Measurements from ENCODE around the gene SLC4A9.
A peak's percentile ranks its signal among the peaks of the same experiment; 100 is the strongest.

Gene SLC4A9

GRCh38 chr5:140344683-140345423 lies 15.1 kb upstream of the SLC4A9 start:
- no CpG with 5 or more reads among the region's 4 CpGs for WGBS, 2 donors (ENCODE audit: extremely low coverage in 2 of 2, insufficient read length in 2 of 2, insufficient replicate concordance in 1 of 2)
- Histone ChIP-seq H4K91ac (ENCODE audit: low read depth, low read length, poor library complexity) (no peak overlapping the region), H2BK12ac (ENCODE audit: low read length) (no peak overlapping the region), H3K14ac (ENCODE audit: low read length) (no peak overlapping the region), H3K23ac (ENCODE audit: low read depth, low read length, poor library complexity) (no peak overlapping the region), H3K4me3 (ENCODE audit: low read length in 2 of 2) (peak overlapping the region in 1 of 2 donors; percentile 10), H3K36me3 (replicated peaks in 1 of 2; ENCODE audit: control insufficient read depth in 2 of 2, insufficient read depth in 2 of 2, low read length in 2 of 2) (peaks cover 0 to 2% of the 10 kb centered on the region in 2 donors), H2BK15ac (ENCODE audit: low read length) (no peak overlapping the region), H3K18ac (ENCODE audit: low read length) (peak overlapping the region; percentile 51), H3K27me3 (ENCODE audit: control insufficient read depth in 3 of 3, insufficient read depth in 3 of 3, low read depth in 1 of 3, low read length in 3 of 3) (peaks cover 0 to 30% (median 0%) of the 10 kb centered on the region in 3 experiments), H3K4me1 (ENCODE audit: control insufficient read depth in 2 of 2, insufficient read depth in 1 of 2, low read depth in 1 of 2, low read length in 2 of 2) (peaks cover 0 to 8% of the 10 kb centered on the region in 2 donors), H2AFZ (ENCODE audit: low read length) (peak overlapping the region; percentile 99), H3K9ac (ENCODE audit: low read depth, low read length, poor library complexity) (no peak overlapping the region), H3K4me2 (ENCODE audit: insufficient read depth, low read length, poor library complexity, severe bottlenecking) (no peak overlapping the region), H4K8ac (ENCODE audit: low read depth, low read length) (no peak overlapping the region), H2BK5ac (ENCODE audit: low read length) (no peak overlapping the region), H2AK5ac (ENCODE audit: low read depth, low read length) (no peak overlapping the region), H3K4ac (ENCODE audit: low read length) (no peak overlapping the region), H3K9me3 (replicated peaks in 1 of 2; ENCODE audit: control insufficient read depth in 2 of 2, insufficient read depth in 1 of 2, low read depth in 1 of 2, low read length in 2 of 2) (no peaks in the 10 kb centered on the region), H3K79me1 (ENCODE audit: low read depth, low read length) (no peaks in the 10 kb centered on the region), H3K27ac (replicated peaks; ENCODE audit: low read length) (no peak overlapping the region), H2BK120ac (ENCODE audit: low read depth, low read length) (no peak overlapping the region)
- DNase-seq (ENCODE audit: low spot score): no peak

- no peak for DNase-seq (ENCODE audit: low spot score)
- Histone ChIP-seq H3K23ac (ENCODE audit: low read depth, low read length, poor library complexity) (peak overlapping the region; percentile 59), H3K9ac (ENCODE audit: low read depth, low read length, poor library complexity) (peak overlapping the region; percentile 90), H3K4ac (ENCODE audit: low read length) (no peak overlapping the region), H2BK120ac (ENCODE audit: low read depth, low read length) (no peak overlapping the region), H3K79me1 (ENCODE audit: low read depth, low read length) (no peaks in the 10 kb centered on the region), H2BK5ac (ENCODE audit: low read length) (no peak overlapping the region), H2BK12ac (ENCODE audit: low read length) (no peak overlapping the region), H3K4me1 (ENCODE audit: control insufficient read depth in 2 of 2, insufficient read depth in 1 of 2, low read depth in 1 of 2, low read length in 2 of 2) (peaks cover 0 to 8% of the 10 kb centered on the region in 2 donors), H3K27ac (replicated peaks; ENCODE audit: low read length) (peak overlapping the region; percentile 29), H3K4me3 (ENCODE audit: low read length in 2 of 2) (peak overlapping the region; percentile 69 to 89), H2AFZ (ENCODE audit: low read length) (peak overlapping the region; percentile 99), H2AK5ac (ENCODE audit: low read depth, low read length) (peak overlapping the region; percentile 36), H3K36me3 (replicated peaks in 1 of 2; ENCODE audit: control insufficient read depth in 2 of 2, insufficient read depth in 2 of 2, low read length in 2 of 2) (peaks cover 0 to 2% of the 10 kb centered on the region in 2 donors), H3K18ac (ENCODE audit: low read length) (peak overlapping the region; percentile 86), H3K9me3 (replicated peaks in 1 of 2; ENCODE audit: control insufficient read depth in 2 of 2, insufficient read depth in 1 of 2, low read depth in 1 of 2, low read length in 2 of 2) (no peaks in the 10 kb centered on the region), H4K8ac (ENCODE audit: low read depth, low read length) (no peak overlapping the region), H2BK15ac (ENCODE audit: low read length) (peak overlapping the region; percentile 18), H3K27me3 (ENCODE audit: control insufficient read depth in 3 of 3, insufficient read depth in 3 of 3, low read depth in 1 of 3, low read length in 3 of 3) (peaks cover 0 to 40% (median 0%) of the 10 kb centered on the region in 3 experiments), H3K4me2 (ENCODE audit: insufficient read depth, low read length, poor library complexity, severe bottlenecking) (peak overlapping the region; percentile 93), H4K91ac (ENCODE audit: low read depth, low read length, poor library complexity) (no peak overlapping the region), H3K14ac (ENCODE audit: low read length) (peak overlapping the region; percentile 87)
- WGBS, 2 donors (ENCODE audit: extremely low coverage in 2 of 2, insufficient read length in 2 of 2, insufficient replicate concordance in 1 of 2): no CpG with 5 or more reads among the region's 35 CpGs
These were observed 14.1 kb upstream of the SLC4A9 start for GRCh38 chr5:140345919-140346347.

- peak; percentile 89 for DNase-seq (ENCODE audit: low spot score)
- peak within 1 kb of the TSS; percentile 59 for H3K23ac ChIP-seq (ENCODE audit: low read depth, low read length, poor library complexity)
- H2BK5ac ChIP-seq (ENCODE audit: low read length): no peak within 1 kb of the TSS
- peaks cover 0 to 40% (median 0%) of the 10 kb centered on the region in 3 experiments for H3K27me3 ChIP-seq (ENCODE audit: control insufficient read depth in 3 of 3, insufficient read depth in 3 of 3, low read depth in 1 of 3, low read length in 3 of 3)
- peaks cover 0 to 8% of the 10 kb centered on the region in 2 donors for H3K4me1 ChIP-seq (ENCODE audit: control insufficient read depth in 2 of 2, insufficient read depth in 1 of 2, low read depth in 1 of 2, low read length in 2 of 2)
- peak within 1 kb of the TSS; percentile 93 for H3K4me2 ChIP-seq (ENCODE audit: insufficient read depth, low read length, poor library complexity, severe bottlenecking)
- H3K79me1 ChIP-seq (ENCODE audit: low read depth, low read length): no peaks in the 10 kb centered on the region
- H2BK120ac ChIP-seq (ENCODE audit: low read depth, low read length): no peak within 1 kb of the TSS
- H2BK15ac ChIP-seq (ENCODE audit: low read length): peak within 1 kb of the TSS; percentile 18
- H4K91ac ChIP-seq (ENCODE audit: low read depth, low read length, poor library complexity): no peak within 1 kb of the TSS
- H2AK5ac ChIP-seq (ENCODE audit: low read depth, low read length): peak within 1 kb of the TSS; percentile 36
- H3K27ac ChIP-seq (replicated peaks; ENCODE audit: low read length): peak within 1 kb of the TSS; percentile 29
- H4K8ac ChIP-seq (ENCODE audit: low read depth, low read length): no peak within 1 kb of the TSS
- peak within 1 kb of the TSS; percentile 69 to 89 for H3K4me3 ChIP-seq (ENCODE audit: low read length in 2 of 2)
- H2BK12ac ChIP-seq (ENCODE audit: low read length): no peak within 1 kb of the TSS
- no CpG with 5 or more reads among the region's 72 CpGs for WGBS, 2 donors (ENCODE audit: extremely low coverage in 2 of 2, insufficient read length in 2 of 2, insufficient replicate concordance in 1 of 2)
- peak within 1 kb of the TSS; percentile 87 for H3K14ac ChIP-seq (ENCODE audit: low read length)
- peak within 1 kb of the TSS; percentile 86 for H3K18ac ChIP-seq (ENCODE audit: low read length)
- H3K4ac ChIP-seq (ENCODE audit: low read length): peak within 1 kb of the TSS; percentile 6
- no peaks in the 10 kb centered on the region for H3K9me3 ChIP-seq (replicated peaks in 1 of 2; ENCODE audit: control insufficient read depth in 2 of 2, insufficient read depth in 1 of 2, low read depth in 1 of 2, low read length in 2 of 2)
- no peaks in the 10 kb centered on the region for H3K36me3 ChIP-seq (replicated peaks in 1 of 2; ENCODE audit: control insufficient read depth in 2 of 2, insufficient read depth in 2 of 2, low read length in 2 of 2)
- peak within 1 kb of the TSS; percentile 90 for H3K9ac ChIP-seq (ENCODE audit: low read depth, low read length, poor library complexity)
- peak within 1 kb of the TSS; percentile 99 for H2AFZ ChIP-seq (ENCODE audit: low read length)
These were observed 13.4 kb upstream of the SLC4A9 start, which contains the start of gene HBEGF for GRCh38 chr5:140346348-140347221. HBEGF (minus strand) TSS chr5:140346603; CDS start chr5:140346328, 275 bp downstream.

Data from neuronal stem cell (in vitro differentiated cells).